ENCODE data around the gene OBSCN.

DNA sequence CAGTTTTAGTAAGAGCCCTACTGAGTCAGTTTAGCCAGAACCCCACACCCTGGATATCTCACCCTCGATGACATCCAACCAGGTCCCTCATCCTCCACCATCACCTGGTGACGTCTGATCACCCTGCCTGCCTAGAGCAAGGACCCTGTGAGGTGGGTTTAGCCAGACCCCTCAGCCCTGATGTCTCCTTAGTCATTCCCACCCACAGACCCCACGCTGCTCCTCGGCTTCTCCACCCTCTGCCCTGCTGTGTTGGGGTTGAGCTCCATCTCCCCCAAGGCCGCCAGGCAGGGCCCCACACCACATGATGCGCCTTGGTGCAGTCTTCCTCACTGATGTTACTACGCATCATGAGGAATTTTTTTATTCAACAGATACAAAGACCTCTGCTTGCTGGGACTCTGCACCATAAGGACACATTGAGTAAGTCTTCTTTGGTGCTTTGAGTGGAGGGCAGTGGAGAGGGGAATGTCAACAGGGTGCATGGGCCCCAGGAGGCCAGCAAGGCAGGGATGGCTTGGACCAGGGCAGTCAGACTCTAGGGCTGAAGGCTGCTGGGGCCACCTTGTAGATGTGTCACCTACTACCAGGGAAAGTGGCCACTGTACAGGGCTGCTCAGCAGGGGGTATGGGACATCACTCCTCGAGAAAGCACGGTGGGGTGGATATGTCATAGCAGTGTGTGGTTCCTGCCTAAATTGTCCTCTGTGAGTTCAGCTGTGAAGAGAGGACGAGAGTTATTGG lies 43.9 kb upstream of the OBSCN start:
- TF ChIP-seq, protein P1, sequence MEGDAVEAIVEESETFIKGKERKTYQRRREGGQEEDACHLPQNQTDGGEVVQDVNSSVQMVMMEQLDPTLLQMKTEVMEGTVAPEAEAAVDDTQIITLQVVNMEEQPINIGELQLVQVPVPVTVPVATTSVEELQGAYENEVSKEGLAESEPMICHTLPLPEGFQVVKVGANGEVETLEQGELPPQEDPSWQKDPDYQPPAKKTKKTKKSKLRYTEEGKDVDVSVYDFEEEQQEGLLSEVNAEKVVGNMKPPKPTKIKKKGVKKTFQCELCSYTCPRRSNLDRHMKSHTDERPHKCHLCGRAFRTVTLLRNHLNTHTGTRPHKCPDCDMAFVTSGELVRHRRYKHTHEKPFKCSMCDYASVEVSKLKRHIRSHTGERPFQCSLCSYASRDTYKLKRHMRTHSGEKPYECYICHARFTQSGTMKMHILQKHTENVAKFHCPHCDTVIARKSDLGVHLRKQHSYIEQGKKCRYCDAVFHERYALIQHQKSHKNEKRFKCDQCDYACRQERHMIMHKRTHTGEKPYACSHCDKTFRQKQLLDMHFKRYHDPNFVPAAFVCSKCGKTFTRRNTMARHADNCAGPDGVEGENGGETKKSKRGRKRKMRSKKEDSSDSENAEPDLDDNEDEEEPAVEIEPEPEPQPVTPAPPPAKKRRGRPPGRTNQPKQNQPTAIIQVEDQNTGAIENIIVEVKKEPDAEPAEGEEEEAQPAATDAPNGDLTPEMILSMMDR (IDR thresholded peaks at IDR 0.05) = no peak
- no peak for TF ChIP-seq ZFX (IDR thresholded peaks at IDR 0.05; ENCODE audit: borderline replicate concordance)

Measured in 22Rv1 (cell line).